HG03196 (cell line): ENCODE data around the gene CBX5.
A peak's percentile ranks its signal among the peaks of the same experiment; 100 is the strongest.
"Not testable (repeated sequence)": the region's sequence is repeated elsewhere in the genome, so short reads cannot be mapped to it uniquely, and the experiment has no call there.

ENCODE experiments used
- ATAC-seq: cut with Tn5 transposase; IDR thresholded peaks from one replicate; pipeline ENCODE4 v1.9.1; 2021; ENCODE audit not compliant: unreplicated experiment

The CBX5 gene

DNA sequence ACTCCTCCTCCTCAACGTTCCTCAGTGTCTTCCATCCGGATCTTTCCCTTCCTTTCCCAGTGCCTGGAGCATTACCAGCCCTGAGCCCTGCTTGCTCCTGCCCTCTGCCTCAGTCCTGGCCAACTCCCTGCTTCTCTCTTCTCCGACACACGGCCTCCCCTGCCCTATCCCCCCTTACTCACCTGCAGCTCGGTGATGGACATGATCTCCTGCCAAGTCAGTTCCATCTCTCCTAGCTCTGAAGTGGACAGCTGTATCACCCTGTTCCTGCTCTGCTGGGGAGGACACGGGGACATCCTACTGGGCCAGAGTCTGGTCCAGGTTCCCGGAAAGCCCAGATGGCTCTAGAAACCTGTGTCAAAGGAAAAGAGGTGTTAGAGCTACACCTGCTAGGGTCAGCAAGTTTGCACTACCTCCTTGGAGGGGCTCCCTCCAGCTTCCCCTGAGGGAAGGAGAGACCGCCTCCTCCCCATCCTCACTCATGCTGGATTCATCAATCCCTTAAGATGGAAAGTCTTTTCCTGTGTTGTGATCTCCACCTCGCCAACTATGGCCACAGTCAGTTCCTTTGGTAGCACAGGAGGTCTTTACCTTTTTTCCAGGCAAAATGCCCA, 15.1 kb upstream of the CBX5 start:
- no peak for ATAC-seq

DNA sequence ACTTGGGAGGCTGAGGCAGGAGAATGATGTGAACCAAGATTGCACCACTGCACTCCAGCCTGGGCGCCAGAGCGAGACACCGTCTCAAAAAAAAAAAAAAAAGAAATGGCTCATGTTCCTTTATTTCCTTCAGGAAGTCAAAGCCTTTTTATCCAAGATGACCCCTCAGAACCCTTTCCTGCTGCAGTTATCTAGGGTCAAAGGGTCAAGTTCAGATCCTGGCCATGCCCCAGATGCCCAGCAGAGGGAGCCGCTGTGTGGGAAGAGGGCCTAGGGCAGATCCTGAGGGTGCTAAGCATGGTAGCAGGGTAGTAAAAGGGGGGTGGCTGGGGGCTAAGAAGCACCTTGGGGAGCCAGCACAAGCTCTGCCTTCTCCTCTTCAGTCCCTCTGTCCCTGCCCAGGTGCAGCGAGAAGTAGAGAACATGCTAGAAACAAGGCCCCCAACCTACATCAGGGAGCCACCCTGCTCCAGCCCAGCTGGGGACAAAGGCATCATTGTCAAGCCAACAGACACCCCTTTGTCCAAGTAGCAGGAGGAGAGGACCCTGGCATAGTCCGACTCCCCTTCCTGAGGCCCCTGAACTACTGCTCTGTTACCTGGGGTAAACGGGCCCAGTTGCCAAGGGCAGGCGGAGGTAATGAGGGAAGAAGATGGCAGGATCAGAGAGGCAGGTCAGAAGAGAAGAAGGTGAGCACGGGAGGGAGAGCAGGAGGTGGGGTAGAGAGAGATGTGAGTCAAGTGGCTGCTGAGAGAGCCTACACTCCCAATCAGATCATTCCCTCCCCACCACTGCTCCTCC, 14.4 kb upstream of the CBX5 start:
- ATAC-seq = no peak

DNA sequence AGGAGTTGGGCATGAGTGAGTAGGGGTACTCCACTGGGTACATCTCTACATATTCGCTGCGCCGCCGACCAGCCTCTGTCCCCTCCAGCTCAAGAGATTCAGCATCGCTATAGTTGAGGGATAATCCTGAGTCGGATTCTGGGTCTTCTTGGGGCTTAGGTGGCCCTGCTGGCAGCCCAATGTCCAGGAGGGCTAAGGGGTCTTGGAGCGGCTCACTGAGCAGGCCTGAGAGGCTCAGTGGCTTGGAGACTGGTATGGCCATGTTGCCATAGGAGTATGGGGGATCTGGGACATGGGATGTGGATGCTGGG, 13.0 kb upstream of the CBX5 start:
- no peak for ATAC-seq

DNA sequence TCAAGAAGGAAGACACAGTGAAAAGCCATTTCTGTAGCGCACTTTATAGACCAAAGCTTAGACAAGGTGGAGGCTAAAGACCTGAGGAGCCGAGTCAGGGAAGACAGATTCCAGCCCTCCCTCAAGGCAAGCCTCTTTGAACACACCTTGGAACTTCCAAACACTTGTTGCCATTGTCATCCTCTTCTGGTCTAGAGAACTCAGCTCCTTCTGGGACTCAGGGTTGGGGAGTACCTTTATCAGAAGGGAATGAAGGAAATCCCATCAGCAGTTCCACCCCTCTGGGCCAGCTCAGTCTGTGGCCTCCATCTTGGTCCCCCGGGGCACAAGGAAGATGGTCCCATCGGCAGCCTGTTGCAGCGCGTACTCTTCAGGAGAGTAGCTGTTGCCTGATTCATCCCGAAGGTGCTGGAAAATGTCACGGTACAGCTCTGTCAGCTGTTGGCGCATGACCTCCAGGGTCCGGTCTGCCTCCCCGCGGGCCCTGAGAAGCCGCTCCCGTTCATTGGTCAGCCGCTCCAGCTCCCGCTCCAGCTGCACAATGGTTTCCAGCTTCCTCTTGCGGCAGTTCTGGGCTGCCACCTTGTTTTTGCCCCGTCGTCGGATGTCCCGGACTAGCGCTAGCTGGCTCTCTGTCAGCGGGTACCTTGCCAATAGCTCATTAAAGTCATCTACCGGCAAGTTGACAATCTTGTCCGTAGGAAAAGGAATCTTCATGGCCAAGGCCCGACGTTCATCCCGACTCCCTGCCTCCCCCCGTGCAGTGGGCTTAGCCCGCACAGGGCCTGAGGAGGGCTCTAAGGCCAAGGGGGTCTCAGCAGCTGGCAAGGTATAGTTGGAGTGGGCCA, 12.4 kb upstream of the CBX5 start:
- no peak for ATAC-seq

DNA sequence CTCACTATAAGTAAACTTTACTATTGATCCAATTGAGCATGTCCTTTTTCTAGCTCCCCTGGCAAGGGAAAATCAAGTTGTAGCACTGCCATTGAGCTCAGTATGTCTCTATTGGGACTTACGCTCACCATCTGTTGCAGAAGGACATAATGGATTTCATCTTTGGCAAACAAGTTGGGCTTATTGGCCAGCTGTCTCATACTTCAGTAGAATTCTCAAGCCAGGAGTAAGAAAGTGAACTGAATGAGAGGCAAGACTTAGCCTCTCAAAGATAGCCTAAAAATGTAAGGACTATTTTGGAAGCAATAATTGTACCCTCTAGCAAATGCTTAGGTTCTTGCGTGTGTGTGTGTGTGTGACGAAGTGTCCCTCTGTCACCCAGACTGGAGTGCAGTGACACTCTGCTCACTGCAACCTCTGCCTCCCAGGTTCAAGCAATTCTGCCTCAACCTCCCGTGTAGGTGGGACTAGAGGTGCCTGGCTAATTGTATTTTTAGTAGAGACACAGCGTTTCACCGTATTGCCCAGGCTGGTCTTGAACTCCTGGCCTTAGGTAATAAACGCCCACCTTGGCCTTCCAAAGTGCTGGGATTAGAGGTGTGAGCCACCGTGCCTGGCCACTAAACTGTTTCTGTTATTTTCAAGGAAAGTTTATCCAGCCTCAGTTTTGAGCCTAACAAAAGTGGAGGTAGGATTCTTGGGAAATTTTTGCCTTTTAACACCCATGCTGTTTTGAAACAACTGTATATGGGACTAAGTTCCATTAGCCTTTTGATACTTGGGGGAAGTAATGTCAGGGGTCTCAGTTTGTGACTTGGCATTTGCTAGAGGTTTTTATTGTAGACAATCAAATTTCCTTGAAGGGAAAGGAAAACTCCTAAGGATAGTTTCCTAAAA, 7.6 kb upstream of the CBX5 start:
- no peak for ATAC-seq

DNA sequence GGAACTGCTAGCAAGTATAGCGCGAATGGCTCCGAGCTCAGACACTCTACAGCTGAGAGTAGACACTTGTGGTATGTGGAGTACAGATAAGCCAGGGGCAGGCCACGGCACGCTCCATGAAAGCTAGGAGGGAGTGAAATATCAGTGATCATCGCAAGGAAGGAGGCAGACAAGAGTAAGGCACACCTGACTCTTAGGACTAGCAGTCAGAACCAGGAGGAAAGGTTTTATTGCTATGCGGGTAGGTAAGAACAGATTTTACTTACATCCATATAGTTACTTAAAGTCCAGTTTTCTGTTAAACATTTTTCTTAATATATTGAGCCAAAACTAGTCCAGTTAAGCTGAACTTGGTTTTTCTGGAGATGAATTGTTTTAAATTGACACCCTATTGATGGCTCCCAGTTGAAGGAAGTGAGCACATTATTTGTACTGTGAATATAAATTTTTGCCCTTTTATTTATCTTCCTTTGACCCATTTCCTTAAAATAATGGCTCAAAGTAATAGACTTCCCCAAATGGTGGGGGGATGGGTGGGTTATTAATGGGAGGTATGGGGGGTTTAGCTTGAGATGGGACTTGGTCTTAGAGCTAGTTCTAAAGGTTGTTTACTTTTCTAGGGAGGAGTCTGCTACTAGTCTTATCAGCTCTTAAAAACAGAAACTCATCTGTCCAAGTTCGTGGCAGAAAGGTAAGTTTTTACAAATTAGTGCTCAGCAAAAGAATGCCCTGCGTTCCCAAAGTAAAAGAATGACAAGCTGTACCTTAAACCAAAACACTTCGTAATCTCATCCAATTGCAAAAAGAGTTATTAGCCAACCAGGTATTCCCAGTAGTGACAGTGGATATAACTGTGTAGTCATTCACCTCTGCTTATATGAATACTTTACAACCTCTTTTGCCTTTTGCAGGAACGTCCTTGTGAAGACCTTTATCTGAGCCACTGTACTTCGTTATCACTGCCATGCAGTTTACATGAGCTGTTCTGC, 6.4 kb upstream of the CBX5 start:
- no peak for ATAC-seq

DNA sequence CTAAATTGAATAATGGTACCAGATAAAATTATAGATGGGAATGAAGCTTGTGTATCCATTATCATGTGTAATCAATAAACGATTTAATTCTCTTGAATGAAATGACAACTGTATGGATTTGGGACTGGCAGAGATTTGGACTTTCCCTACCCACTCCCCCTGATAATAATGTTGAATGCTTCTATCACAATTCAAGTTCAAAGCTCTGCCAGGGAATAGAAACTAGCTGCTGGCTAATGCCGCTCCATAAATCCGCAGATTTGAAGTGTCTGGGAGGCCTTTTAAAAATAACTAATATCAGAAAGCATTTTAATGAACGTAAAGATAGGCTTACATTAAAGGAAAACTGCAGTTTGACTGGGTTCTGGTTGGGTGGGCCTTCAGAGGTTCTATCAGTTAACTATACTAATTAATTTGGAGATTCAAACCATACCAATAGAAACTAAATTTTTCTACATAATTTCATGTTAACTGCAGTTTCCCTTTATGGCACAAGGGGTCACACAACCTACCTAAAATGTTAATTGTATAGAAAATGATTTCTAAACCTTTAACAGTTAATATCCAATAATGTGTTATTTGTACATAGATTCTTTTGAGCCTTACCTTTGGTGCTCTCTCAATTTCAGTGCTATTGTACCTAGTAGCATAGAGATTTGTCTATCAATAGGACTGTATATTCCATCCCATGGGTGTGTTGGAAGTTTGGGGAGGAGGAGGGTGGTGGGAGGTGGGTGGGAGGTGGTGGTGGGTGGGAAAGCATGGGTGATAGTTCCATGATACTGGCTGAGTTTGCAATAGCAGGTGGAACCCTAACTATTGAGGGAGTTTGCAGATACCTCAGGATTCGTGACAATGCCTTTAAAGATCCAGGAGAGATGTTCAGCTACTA, 5.5 kb upstream of the CBX5 start:
- no peak for ATAC-seq

DNA sequence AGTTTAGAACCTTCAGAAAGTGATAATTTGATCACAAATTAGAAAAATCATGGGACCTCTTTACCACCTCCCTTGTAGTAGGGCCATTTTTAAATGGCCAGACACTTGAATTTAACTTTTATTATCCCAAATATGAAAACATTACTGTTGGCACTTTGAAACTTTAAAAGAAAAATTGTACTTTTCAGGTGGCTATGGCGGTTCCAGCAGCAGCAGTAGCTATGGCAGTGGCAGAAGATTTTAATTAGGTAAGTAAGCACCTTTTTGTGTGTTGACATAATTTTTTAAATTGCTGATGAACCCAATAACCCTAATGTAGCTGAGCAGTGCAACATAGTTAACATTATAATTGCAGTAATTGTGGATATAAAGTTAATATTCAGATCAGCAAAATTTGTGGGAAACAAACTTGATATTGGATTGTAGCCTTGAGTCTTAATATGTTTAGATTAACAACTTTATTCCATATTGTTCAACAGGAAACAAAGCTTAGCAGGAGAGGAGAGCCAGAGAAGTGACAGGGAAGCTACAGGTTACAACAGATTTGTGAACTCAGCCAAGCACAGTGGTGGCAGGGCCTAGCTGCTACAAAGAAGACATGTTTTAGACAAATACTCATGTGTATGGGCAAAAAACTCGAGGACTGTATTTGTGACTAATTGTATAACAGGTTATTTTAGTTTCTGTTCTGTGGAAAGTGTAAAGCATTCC, 4.3 kb upstream of the CBX5 start:
- not testable (repeated sequence) for ATAC-seq

DNA sequence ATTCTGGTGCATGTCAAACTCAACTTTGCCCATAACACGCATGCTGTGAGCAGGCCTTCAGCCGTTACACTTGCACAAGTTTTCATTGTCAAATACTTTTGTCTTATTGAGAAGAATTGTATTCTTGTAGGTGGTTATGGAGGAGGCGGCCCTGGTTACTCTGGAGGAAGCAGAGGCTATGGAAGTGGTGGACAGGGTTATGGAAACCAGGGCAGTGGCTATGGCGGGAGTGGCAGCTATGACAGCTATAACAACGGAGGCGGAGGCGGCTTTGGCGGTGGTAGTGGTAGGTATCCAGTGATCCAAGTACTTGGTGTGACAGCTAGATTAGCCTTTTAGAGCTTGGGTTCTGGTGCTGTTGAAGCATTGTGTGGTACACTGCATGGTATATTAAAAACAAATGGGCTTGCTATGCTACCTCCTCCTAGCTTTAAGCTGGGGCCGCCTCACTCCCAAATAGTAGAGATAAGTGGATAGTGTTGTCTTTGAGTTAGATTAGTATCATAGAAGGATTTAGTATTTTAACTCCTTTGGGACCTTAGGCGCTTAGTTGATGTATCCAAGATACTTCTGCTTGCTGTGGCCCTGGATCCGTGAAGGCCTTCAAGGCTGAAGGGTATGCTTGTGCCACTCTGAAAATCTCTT, 3.1 kb upstream of the CBX5 start:
- ATAC-seq = no peak

DNA sequence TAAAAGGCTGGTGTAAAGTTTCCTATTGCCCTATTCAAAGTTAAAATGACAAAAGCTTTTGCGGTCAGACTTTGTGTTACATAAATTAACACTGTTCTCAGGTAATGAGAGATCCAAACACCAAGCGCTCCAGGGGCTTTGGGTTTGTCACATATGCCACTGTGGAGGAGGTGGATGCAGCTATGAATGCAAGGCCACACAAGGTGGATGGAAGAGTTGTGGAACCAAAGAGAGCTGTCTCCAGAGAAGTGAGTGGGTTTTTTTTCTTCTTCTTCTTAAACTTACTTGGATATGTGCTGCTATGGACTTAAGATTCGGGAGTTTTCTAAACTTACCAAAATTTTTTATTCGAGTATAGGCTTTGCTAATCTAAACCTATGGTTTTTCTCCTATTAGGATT, 1.8 kb upstream of the CBX5 start:
- ATAC-seq = not testable (repeated sequence)

DNA sequence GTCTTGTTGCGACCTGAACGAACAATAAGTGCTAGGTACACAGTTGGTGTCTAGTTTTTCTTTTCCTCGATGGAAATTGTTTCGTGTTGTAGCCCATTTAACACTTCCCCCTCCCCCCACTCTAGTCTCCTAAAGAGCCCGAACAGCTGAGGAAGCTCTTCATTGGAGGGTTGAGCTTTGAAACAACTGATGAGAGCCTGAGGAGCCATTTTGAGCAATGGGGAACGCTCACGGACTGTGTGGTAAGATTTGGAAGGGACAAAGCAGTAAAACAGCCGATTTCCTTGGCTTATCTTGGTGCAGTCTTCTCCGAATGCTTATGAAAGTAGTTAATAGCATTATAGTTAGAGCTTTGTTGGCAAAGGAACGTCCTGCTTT, 1.3 kb upstream of the CBX5 start:
- not testable (repeated sequence) for ATAC-seq

DNA sequence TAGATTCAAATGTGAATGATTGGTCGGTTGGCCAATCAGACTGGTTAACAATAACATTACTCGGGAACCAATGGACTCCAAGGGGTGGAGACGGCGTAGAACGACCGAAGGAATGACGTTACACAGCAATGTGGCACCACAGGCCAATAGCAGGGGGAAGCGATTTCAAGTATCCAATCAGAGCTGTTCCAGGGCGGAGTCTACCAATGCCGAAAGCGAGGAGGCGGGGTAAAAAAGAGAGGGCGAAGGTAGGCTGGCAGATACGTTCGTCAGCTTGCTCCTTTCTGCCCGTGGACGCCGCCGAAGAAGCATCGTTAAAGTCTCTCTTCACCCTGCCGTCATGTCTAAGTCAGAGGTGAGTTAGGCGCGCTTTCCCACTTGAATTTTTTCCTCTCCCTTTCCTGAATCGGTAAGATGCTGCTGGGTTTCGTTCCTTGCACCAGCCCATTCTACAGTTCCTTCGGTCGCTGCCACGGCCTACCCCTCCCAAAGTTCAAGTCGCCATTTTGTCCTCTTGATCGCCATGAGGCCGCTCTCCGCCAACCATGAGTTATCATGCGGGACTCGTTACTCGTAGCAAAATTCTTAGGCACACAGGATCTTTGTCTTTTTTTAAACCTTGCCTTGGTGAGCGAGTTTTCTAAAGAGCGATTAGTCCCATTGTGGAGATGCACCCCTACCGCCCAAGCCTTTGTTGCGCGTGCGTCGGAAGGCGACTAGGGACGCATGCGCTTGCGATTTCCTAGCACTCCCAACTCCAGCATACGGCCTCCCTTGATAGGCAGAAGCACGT, 742 bp upstream of the CBX5 start, which contains the start of gene HNRNPA1:
HNRNPA1 (plus strand) TSS at position 259 of the 793 bp plus-strand sequence; CDS start at position 341, 82 bp downstream.
- peak; percentile 87 for ATAC-seq

DNA sequence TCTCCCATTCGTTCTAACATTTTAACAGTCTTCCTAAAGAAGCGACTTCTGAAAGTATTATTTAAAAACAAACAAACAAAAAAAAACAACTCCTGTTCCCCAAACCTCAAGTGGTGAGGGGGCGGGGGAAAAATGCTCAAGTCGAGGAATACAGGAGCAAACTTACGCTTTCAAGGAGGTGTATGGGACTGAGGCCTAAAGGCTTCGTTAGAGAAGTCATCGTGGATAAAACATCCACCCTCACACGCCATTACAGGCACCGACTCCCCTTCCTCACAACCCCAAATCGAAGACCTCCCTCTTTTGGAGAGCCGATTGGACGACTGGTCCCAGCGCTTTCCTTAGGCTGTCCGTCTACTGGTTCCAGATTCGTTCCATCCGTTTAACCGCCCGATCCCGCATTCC, 693 bp downstream of the CBX5 start:
- no peak for ATAC-seq

DNA sequence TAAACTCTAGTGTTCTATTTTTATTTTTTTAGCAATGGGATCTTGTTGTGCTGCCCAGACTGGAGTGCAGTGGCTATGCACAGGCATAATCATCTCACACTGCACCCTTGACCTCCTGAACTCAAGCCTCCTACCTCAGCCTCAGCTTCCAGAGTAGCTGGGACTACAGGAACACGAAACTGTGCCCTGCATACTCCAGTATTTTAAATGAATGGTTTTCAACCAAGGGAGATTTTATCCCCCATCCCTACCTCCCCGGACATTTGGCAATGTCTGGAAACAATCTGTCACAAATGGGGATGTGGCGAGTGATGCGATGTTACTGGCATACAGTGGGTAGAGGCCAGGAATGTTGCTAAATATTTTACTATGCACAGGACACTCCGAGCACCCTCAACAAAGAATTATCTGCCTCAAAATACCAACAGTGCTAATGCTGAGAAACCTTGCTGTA, 2.1 kb downstream of the CBX5 start:
- no peak for ATAC-seq

DNA sequence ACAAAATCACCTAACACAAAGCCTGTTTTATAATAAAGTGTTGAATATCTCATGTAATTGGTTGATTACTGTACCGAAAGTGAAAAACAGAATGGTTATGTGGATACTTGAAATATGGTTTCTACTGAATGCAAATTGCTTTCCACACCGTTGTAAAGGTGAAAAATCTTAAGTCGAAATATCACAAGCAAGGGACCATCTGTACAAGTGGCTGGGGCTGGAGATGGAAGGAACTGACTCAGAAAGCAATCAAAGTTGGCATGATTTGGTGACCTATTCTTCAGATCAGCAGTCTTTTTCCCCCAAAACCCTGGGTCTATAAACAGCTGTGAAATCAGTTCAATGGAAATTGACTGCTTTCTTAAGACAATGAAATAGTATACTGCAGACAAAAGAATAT, 3.6 kb downstream of the CBX5 start:
- no peak for ATAC-seq

DNA sequence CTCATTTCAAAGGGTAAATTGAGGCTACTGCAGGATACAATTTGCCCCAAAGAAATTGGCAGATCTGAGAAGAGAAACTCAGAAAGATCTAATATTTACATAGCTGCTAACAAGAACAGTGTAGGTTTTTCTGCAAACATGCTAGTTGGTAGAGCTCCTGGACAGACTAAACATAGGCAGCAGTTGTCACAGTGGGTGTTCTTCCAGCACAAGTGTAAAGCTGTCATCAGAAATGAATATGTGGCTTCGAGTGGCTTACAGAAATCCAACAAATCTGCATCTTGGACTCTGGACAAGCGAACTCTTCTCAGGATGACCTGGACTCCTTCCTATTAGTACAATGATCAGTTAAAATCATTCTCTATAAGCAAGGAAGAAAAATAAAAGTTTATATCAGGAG, 5.9 kb downstream of the CBX5 start:
- ATAC-seq = no peak

DNA sequence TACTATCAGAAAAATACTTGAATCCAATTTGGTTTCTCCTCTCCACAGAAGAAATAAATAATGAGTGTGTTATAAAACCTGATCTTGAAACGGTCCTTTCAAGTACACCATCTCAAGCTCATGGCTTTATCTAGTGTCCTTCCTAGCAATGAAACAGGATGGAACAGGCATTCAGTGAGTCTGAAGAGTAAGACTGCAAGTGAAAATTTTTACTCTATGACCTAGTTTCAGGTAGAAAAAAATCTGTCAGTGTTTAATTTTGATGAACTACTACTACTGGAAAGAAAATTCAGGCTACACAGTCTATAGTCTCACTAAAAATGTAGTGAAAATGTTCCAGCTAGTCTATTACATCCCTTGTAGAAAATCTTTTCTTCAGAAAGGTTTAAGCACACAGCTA, 7.7 kb downstream of the CBX5 start:
- no peak for ATAC-seq
